SK-MEL-5 (cell line): Measurements from ENCODE around the gene PPP1R37. TPM values are rescaled to one million over a fixed set of nuclear protein-coding genes. Genes with fewer than 3 reads are reported as not detected.

Experiments used
- DNase-seq: peaks from one replicate; pipeline ENCODE4 v3.0.0-alpha.2; 2016; ENCODE audit warnings: low read depth, low spot score
- in situ Hi-C: cut with HindIII; loops from 2 replicates; pipeline ENCODE4 v1.10.0; 2016; ENCODE audit warnings: low sequenced_read_pairs, high pct_unique_total_duplicates, low pct_unique_long_range_greater_than_20kb
- total RNA-seq: library from RNA; depleted of rRNA; stranded (reverse); fragments of >200 nt; shearing (Covaris generic); gene quantifications from 2 replicates; pipeline ENCODE4 v1.2.3, GENCODE V29; 2014

PPP1R37 gene
- total RNA-seq, 1 experiment from 2014 or later: 46.0 TPM

- DNase-seq: no peak
- in situ Hi-C loops: no loop called here
Measured at GRCh38 chr19:45168767-45169351, 75.9 kb downstream of the PPP1R37 start.

GRCh38 chr19:45169602-45170001 is 76.6 kb downstream of the PPP1R37 start:
- DNase-seq: no peak
- in situ Hi-C loops: no loop called here

DNA sequence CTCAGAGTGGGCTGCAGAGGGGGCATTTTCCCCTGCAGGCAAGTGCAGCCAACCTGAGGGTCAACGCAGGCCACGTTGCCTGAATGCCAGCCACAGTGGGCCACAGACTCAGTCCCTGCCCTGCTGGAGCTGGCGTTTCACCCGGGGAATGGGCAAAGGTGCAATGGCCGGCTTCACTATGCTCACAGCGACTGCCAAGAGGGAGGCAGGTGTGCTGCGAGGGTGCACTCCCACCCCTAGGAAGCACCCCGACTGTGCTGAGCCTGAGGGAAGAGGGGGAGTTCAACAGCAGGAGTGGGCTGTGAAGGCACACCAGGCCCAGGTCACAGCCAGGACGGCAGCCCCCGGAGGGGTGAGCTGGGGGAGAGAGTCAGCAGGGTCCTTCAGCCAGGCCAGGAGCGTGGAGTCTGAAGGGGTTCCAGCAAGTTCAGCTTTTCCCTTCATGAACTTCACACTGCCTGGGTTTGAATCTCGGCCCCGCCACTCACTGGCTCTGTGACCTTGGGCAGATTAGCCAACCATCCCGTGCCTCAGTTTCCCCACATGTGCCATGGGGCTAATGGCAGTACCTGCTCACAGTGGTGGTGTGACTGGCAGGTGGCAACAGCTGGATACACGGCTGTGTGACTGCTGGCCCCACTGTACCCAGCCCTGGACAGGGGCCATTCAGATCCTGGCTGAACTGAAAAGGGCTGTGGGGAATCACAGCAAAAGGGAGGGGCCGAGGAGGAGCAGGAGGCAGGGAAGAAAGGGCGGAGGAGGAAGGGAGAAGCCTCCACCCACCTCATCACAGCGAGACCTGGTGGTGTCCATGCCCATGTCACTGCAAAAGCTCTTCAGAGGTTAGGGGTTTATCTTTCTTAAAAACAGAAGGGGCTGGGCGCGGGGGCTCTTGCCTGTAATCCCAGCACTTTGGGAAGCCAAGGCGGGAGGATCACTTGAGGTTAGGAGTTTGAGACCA is 77.4 kb downstream of the PPP1R37 start:
- no peak for DNase-seq
- in situ Hi-C loops: no loop called here

- DNase-seq: no peak
- in situ Hi-C loops: no loop called here
Measured at GRCh38 chr19:45171211-45171623, 78.2 kb downstream of the PPP1R37 start.

DNA sequence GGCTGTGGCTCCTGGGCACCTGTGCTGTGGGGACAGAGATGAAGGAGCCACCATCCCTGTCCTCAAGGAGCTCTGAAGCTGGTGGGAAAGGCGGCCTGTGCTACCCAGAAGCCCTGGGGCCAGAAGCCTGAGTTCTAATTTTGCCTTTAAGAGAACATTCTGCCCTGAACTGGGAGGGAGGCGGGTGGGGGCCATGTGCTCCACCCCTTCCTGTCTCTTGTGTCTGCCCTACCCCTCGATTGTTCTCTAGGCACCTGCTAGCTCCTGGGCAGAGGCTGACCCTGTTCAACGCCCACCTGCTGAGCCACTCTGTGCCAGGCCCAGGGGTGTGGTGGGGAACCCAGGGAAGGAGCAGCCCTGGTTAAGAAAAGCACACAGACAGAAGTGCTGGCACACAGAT is 79.2 kb downstream of the PPP1R37 start:
- in situ Hi-C loops: no loop called here
- no peak for DNase-seq

DNA sequence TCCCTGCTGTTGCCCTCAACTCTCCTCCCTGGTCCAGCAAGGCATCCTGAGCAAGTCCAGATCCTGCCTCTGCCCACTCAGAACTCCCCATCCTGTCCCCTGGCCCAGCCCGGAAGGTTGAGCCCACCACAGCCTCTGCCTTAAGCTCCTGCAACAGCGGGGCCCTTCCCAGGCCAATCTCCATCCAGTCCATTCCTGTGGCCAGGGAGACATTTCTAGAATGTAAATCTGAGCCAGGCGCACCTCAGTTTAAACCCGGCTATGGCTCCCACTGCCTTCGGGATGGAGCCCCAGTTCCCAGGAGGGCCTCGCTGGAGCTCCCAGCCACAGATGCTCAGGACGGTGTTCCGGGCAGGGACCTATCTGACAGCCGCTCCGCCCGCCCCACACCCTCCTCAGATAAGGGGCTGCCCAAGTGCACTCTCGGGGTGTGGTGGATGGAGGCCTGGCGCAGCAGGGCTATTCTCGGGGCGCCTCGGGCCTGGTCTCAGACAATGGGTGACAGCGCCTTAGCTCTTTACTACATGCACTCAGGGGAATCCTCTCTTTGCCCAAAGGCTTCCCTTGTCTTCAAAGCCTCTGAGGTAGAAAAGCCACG is 79.7 kb downstream of the PPP1R37 start:
- in situ Hi-C loops: no loop called here

DNA sequence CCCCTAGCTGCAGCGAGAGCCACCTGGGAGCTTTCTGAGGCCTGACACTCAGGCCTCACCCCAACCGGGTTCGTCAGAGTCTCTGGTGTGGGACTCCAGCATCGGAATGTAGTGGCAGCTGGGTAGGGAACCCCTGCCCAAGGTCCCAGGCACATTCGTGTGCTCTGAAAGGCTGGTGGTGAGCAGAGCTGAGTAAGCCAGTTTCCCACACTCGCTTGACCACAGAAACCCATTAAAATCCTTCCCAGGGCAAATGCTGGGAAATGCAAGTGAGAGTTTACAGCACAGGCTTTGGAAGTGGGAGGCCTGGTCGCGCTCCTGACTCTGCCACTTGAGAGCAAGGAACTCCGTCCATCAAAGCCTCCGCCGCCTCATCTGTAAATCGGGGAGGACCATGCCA is 80.8 kb downstream of the PPP1R37 start:
- in situ Hi-C loops: no loop called here
- no peak for DNase-seq

More for the DNA sequence above, 79.7 kb downstream of the PPP1R37 start:
- no peak for DNase-seq

DNA sequence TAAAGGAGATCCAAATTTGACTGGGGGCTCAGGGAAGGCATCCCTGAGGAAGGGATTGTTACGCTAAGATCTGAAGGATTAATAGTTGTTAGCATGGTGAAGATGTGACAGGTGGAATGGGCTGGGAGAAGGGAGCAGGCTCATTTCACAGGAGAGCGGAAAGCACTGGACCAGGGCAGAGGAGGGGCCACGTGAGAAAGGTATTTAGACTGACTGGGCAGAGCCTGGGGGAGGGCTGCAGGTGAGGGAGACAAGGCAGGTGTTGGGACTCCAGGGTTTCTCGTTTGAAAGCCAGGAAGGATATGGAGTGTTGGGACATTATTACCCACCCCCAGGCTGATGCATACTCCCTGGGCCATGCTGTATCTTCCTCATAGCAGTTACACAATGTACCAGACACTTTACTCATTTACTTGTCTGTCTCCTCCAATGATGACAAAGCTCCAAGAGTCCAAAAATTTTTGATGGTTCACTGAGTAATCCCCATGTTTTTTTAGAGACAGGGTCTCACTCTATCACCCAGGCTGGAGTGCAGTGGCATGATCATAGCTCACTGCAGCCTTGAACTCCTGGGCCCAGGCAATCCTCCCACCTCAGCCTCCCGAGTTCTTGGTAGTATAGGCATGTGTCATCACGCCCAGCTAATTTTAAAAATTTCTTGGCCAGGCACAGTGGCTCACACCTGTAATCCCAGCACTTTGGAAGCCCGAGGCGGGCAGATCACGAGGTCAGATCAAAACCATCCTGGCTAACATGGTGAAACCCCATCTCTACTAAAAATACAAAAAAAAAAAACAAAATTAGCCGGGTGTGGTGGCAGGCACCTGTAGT is 82.8 kb downstream of the PPP1R37 start:
- in situ Hi-C loops: no loop called here
- DNase-seq: no peak

DNA sequence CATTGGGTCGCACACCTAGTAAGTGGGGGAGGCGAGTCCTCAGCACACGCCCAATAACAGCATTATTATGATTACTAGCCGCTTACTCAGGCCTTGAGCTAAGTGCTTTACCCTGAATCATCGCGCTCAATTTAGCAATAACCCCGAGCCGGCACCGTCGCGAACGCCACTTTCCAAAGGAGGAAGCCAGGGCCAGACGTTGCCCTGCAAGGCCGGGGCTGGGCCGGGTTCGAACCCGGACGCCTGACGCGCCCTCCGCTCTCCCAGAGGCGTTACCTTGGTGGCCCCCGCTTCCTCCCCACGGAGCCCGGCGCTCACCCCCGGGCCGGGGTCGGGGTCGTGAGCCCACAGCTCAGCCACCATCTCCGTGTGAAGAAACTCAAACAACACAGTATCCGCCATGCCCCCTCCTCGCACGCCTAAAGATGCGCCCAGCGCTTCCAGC is 84.9 kb downstream of the PPP1R37 start, which contains the start of gene TRAPPC6A:
TRAPPC6A (minus strand) TSS at position 421 of the 445 bp plus-strand sequence; CDS start at position 402, 19 bp downstream.
- in situ Hi-C loops: no loop called here
- no peak for DNase-seq

DNA sequence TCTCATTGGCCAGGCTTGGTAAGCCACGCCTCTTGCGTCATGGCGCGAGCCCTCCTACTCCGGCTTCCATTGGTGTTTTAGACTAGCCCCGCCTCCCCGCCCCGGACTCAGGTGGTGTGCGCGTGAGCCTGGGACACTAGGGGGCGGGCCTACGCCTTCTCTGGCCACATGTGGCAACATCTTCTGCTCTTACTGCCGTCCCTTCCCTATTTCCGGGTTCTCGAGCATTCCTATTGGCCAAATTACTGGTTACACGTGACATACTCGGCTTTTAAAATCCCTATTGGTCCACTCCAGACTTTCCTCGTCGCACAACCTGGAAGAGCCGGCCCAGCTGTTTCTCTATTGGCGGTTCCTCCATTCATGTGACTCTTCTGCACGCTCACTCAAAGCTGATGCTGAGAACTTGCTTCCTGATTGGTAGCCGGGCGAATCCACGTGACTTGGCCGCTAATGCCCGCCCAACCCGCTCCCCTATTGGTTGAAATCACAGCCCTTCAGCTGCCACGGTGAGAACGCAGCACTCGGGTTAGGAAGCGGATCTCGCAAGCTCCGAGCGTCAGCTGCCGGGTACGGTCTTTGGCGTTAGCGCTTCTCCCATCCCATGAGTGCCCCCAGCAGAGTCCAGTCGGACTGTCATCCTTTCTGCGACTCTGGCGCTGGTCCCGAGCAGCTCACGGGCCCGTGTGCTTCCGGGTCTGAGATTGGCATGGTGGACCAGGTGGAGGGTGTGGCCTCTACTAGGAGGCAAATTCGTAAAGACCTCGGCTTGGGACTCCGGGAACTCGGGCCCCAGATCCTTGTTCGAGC is 85.5 kb downstream of the PPP1R37 start, which contains the start of gene BLOC1S3:
BLOC1S3 (plus strand) TSS at position 523 of the 810 bp plus-strand sequence. CDS start 513 bp downstream, outside the sequence.
- in situ Hi-C loops: no loop called here

DNA sequence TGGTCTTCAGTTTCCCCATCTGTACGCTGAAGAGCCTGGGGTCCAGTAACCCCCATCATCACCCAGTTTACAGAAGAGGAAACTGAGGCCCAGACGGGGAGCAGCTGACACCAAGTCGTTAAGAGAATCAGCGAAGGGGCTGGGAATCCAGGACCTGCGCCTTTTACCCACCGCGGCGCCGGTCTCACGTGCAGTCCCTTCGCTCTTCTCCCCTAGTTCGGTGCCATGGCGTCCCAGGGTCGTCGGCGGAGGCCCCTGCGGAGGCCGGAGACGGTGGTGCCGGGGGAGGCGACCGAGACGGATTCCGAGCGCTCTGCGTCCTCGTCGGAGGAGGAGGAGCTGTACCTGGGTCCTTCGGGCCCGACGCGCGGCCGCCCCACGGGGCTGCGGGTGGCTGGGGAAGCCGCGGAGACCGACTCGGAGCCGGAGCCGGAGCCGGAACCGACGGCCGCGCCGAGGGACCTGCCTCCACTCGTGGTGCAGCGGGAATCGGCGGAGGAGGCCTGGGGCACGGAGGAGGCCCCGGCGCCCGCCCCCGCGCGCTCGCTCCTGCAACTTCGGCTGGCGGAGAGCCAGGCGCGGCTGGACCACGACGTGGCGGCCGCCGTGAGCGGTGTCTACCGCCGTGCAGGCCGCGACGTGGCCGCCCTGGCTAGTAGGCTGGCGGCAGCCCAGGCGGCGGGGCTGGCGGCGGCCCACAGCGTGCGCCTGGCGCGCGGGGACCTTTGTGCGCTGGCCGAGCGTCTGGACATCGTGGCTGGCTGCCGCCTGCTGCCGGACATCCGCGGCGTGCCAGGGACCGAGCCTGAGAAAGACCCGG is 86.3 kb downstream of the PPP1R37 start:
- in situ Hi-C loops: no loop called here

More for the DNA sequence above, 85.5 kb downstream of the PPP1R37 start, which contains the start of gene BLOC1S3:
- peak; percentile 100 for DNase-seq

GRCh38 chr19:45179892-45180370 is 87.0 kb downstream of the PPP1R37 start:
- DNase-seq: no peak
- in situ Hi-C loops: no loop called here

More for the DNA sequence above, 86.3 kb downstream of the PPP1R37 start:
- DNase-seq: no peak

GRCh38 chr19:45180936-45181335 is 88.0 kb downstream of the PPP1R37 start:
- DNase-seq: peak; percentile 21
- in situ Hi-C loops: no loop called here

GRCh38 chr19:45182758-45183157 is 89.8 kb downstream of the PPP1R37 start:
- in situ Hi-C loops: no loop called here
- DNase-seq: no peak

DNA sequence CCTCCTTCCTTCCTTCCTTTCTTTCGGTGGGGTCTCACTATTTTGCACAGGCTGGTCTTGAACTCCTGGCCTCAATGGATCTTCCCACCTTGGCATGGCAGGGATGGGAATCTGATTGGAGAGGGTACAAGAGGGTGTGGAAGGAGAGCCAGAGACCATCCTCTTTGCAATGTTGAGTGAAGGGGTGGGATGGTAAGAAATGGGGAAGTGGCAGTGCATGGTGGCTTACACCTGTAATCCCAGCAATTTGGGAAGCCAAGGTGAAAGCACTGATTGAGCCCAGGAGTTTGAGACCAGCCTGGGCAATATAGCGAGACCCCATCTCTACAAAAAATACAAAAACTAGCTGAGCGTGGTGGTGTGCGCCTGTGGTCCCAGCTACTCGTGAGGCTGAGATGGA is 91.1 kb downstream of the PPP1R37 start:
- in situ Hi-C loops: no loop called here
- no peak for DNase-seq
